PC-3 (cell line): Measurements from ENCODE around the gene SLC39A5. TPM values are rescaled to one million over a fixed set of nuclear protein-coding genes. Genes with fewer than 3 reads are reported as not detected.

Experiments
- ATAC-seq: fragments of 200-7000 bp; cut with Tn5 transposase; 2 replicates; pipeline ENCODE4 v1.9.1; 2020; ENCODE audit warnings: mild to moderate bottlenecking, moderate library complexity
- BruUV-seq: library from RNA; stranded (reverse); fragments of 400-500 nt; replicated peaks from 2 replicates; lab custom pipeline; 2021; lab: Mats Ljungman, UMichigan
- CTCF ChIA-PET: fragments of 300-600 bp; sonication (Branson Sonifier 250); formaldehyde crosslinking; loops from one replicate; lab custom pipeline; 2022; ENCODE audit warnings: antibody characterized with exemption; lab: Charles Lee
- POLR2A ChIA-PET: fragments of 300-600 bp; sonication (Branson Sonifier 250); formaldehyde crosslinking; loops from one replicate; lab custom pipeline; 2022; ENCODE audit warnings: antibody characterized with exemption; ENCODE audit not compliant: unreplicated experiment; lab: Charles Lee
- DNase-seq: peaks from one replicate; pipeline ENCODE4 v3.0.0-alpha.2; 2015
- H2AFZ ChIP-seq: fragments of 300-600 bp; sonication (generic); 2 replicates; pipeline ENCODE4 v1.6.0; 2016; ENCODE audit warnings: antibody characterized with exemption, low read length
- H3F3A ChIP-seq: fragments of 300-600 bp; sonication (generic); one replicate; pipeline ENCODE4 v1.6.0; 2017; ENCODE audit warnings: antibody characterized with exemption, low read length, control low read depth, mild to moderate bottlenecking; ENCODE audit not compliant: unreplicated experiment
- H3K27ac ChIP-seq: fragments of 300-600 bp; sonication (generic); 2 replicates; pipeline ENCODE4 v1.5.1; 2016; ENCODE audit warnings: mild to moderate bottlenecking, low read length
- H3K27me3 ChIP-seq: fragments of 300-600 bp; sonication (generic); 2 replicates; pipeline ENCODE4 v1.6.1; 2016; ENCODE audit warnings: low read length, mixed read lengths
- H3K36me3 ChIP-seq: fragments of 300-600 bp; sonication (generic); 2 replicates; pipeline ENCODE4 v1.6.1; 2016; ENCODE audit warnings: low read depth, mixed run types, low read length, mixed read lengths
- H3K4me1 ChIP-seq: fragments of 300-600 bp; sonication (generic); 2 replicates; pipeline ENCODE4 v1.5.1; 2016; ENCODE audit warnings: low read length; ENCODE audit not compliant: insufficient read depth
- H3K4me2 ChIP-seq: fragments of 300-600 bp; sonication (generic); 2 replicates; pipeline ENCODE4 v1.6.0; 2016; ENCODE audit warnings: low read length
- H3K4me3 ChIP-seq: fragments of 300-600 bp; sonication (generic); 2 replicates; pipeline ENCODE4 v1.5.1; 2016; ENCODE audit warnings: mild to moderate bottlenecking, low read length, mixed read lengths
- H3K79me2 ChIP-seq: fragments of 300-600 bp; sonication (generic); 2 replicates; pipeline ENCODE4 v1.6.1; 2017; ENCODE audit warnings: low read length, mixed read lengths
- H3K9ac ChIP-seq: fragments of 300-600 bp; sonication (generic); 2 replicates; pipeline ENCODE4 v1.6.0; 2016; ENCODE audit warnings: mild to moderate bottlenecking, low read length
- H3K9me2 ChIP-seq: fragments of 300-600 bp; sonication (generic); replicated peaks from 2 replicates; pipeline ENCODE4 v1.6.1; 2016; ENCODE audit warnings: mixed run types, low read length, mixed read lengths
- H3K9me3 ChIP-seq: fragments of 300-600 bp; sonication (generic); 2 replicates; pipeline ENCODE4 v1.6.1; 2016; ENCODE audit warnings: low read length, mixed read lengths
- H4K20me1 ChIP-seq: fragments of 300-600 bp; sonication (generic); 2 replicates; pipeline ENCODE4 v1.6.1; 2016; ENCODE audit warnings: low read length, mixed read lengths
- CTCF ChIP-seq: fragments of 300-600 bp; sonication (generic); conservative IDR thresholded peaks from 2 replicates; pipeline ENCODE4 v1.5.1; 2017; ENCODE audit warnings: antibody characterized with exemption, low read depth, mild to moderate bottlenecking, low read length
- EZH2 ChIP-seq: fragments of 300-600 bp; sonication (generic); IDR thresholded peaks from one replicate; pipeline ENCODE4 v1.6.1; 2017; ENCODE audit warnings: antibody characterized with exemption, mild to moderate bottlenecking, low read length; ENCODE audit not compliant: unreplicated experiment
- EZH2phosphoT487 ChIP-seq: fragments of 300-600 bp; sonication (generic); IDR thresholded peaks from 2 replicates; pipeline ENCODE4 v1.6.1; 2018; ENCODE audit warnings: mild to moderate bottlenecking, antibody characterized with exemption, low read length, borderline replicate concordance
- intact Hi-C: fragments of 100-400 bp; cut with micrococcal nuclease; formaldehyde crosslinking; loops from 2 replicates; pipeline ENCODE4 v1.9.0; 2023
- total RNA-seq: library from RNA; depleted of rRNA; stranded (reverse); fragments of >200 nt; gene quantifications from 2 replicates; pipeline ENCODE4 v1.2.3, GENCODE V29; 2014

Gene SLC39A5
- total RNA-seq, 1 experiment from 2014 or later: 0.18 TPM

- CTCF ChIA-PET: no interaction called here
- peaks cover 32% of the 10 kb centered on the region for H3K36me3 ChIP-seq
- H4K20me1 ChIP-seq: no peaks in the 10 kb centered on the region
Measured at GRCh38 chr12:56242986-56243385, 13.1 kb downstream of the SLC39A5 start.

GRCh38 chr12:56243731-56244181 is 13.9 kb downstream of the SLC39A5 start:
- Histone ChIP-seq H2AFZ (no peak overlapping the region), H4K20me1 (no peaks in the 10 kb centered on the region), H3K9me2 (no peaks in the 10 kb centered on the region), H3K36me3 (peaks cover 39% of the 10 kb centered on the region), H3K4me1 (no peaks in the 10 kb centered on the region), H3K9ac (no peak overlapping the region), H3K4me2 (no peak overlapping the region), H3K27ac (no peak overlapping the region), H3K4me3 (no peak overlapping the region), H3F3A (no peaks in the 10 kb centered on the region), H3K9me3 (no peaks in the 10 kb centered on the region), H3K27me3 (no peaks in the 10 kb centered on the region), H3K79me2 (no peaks in the 10 kb centered on the region)
- ChIA-PET CTCF (no interaction called here), POLR2A (no interaction called here)
- DNase-seq (no peak), ATAC-seq (no peak)
- no TSS peak for BruUV-seq
- intact Hi-C loops: no loop called here
- TF ChIP-seq CTCF (no peak), EZH2phosphoT487 (no peak), EZH2 (no peak)

More at GRCh38 chr12:56242986-56243385, 13.1 kb downstream of the SLC39A5 start:
- no peak for DNase-seq
- no peak overlapping the region for H3K27ac ChIP-seq
- no peaks in the 10 kb centered on the region for H3F3A ChIP-seq
- no peak for ATAC-seq
- H3K27me3 ChIP-seq: no peaks in the 10 kb centered on the region
- no peak overlapping the region for H3K4me3 ChIP-seq
- TF ChIP-seq EZH2phosphoT487 (no peak), CTCF (no peak), EZH2 (no peak)
- no peaks in the 10 kb centered on the region for H3K9me3 ChIP-seq
- no peaks in the 10 kb centered on the region for H3K79me2 ChIP-seq
- H3K4me1 ChIP-seq: no peaks in the 10 kb centered on the region
- H3K9ac ChIP-seq: no peak overlapping the region
- POLR2A ChIA-PET: no interaction called here
- no peaks in the 10 kb centered on the region for H3K9me2 ChIP-seq
- H2AFZ ChIP-seq: no peak overlapping the region
- H3K4me2 ChIP-seq: no peak overlapping the region
- BruUV-seq: no TSS peak
- intact Hi-C loops: no loop called here

GRCh38 chr12:56244494-56244893 is 14.6 kb downstream of the SLC39A5 start:
- no peaks in the 10 kb centered on the region for H3K27me3 ChIP-seq
- no peak overlapping the region for H3K4me2 ChIP-seq
- H3K9ac ChIP-seq: no peak overlapping the region
- TF ChIP-seq EZH2phosphoT487 (no peak), EZH2 (no peak), CTCF (no peak)
- H3K4me1 ChIP-seq: no peaks in the 10 kb centered on the region
- H2AFZ ChIP-seq: no peak overlapping the region
- no peak overlapping the region for H3K4me3 ChIP-seq
- ATAC-seq: no peak
- H3K9me2 ChIP-seq: no peaks in the 10 kb centered on the region
- intact Hi-C loops: no loop called here
- no peaks in the 10 kb centered on the region for H3K9me3 ChIP-seq
- CTCF ChIA-PET: no interaction called here
- DNase-seq: no peak
- H3K27ac ChIP-seq: no peak overlapping the region
- no TSS peak for BruUV-seq
- H3K36me3 ChIP-seq: peaks cover 44% of the 10 kb centered on the region
- H3F3A ChIP-seq: no peaks in the 10 kb centered on the region
- POLR2A ChIA-PET: no interaction called here
- H3K79me2 ChIP-seq: no peaks in the 10 kb centered on the region
- no peaks in the 10 kb centered on the region for H4K20me1 ChIP-seq
